T1000 (cell line): ENCODE measurements around the gene RAD18.
A peak's percentile ranks its signal among the peaks of the same experiment; 100 is the strongest.

Source experiments
- DNase-seq: peaks from one replicate; lab custom pipeline; 2025; ENCODE audit warnings: mixed read lengths; lab: John Stamatoyannopoulos, UW

Gene RAD18

GRCh38 chr3:8963137-8963853, at the start of gene RAD18:
Gene RAD18 (minus strand): TSS chr3:8963472. CDS start chr3:8963385, 87 bp downstream.
- DNase-seq = peak; percentile 92

- DNase-seq = no peak
Observed at GRCh38 chr3:9012521-9012920, 49.2 kb upstream of the RAD18 start.

- no peak for DNase-seq
Observed at GRCh38 chr3:9009976-9010545, 46.8 kb upstream of the RAD18 start.

GRCh38 chr3:9008550-9009255, 45.4 kb upstream of the RAD18 start:
- no peak for DNase-seq

GRCh38 chr3:9007928-9008327, 44.7 kb upstream of the RAD18 start:
- DNase-seq = no peak

- no peak for DNase-seq
Observed at GRCh38 chr3:9007213-9007612, 43.9 kb upstream of the RAD18 start.

- no peak for DNase-seq
Observed at GRCh38 chr3:9000041-9000440, 36.8 kb upstream of the RAD18 start.

GRCh38 chr3:8997151-8997550, 33.9 kb upstream of the RAD18 start:
- no peak for DNase-seq

- DNase-seq = no peak
Observed at GRCh38 chr3:8996681-8997121, 33.4 kb upstream of the RAD18 start.

- no peak for DNase-seq
Observed at GRCh38 chr3:8996216-8996615, 32.9 kb upstream of the RAD18 start.

- no peak for DNase-seq
Observed at GRCh38 chr3:8994226-8994625, 31.0 kb upstream of the RAD18 start.

GRCh38 chr3:8993331-8993730, 30.1 kb upstream of the RAD18 start:
- DNase-seq = no peak

GRCh38 chr3:8992854-8993253, 29.6 kb upstream of the RAD18 start:
- no peak for DNase-seq

GRCh38 chr3:8992199-8992598, 28.9 kb upstream of the RAD18 start:
- no peak for DNase-seq

GRCh38 chr3:8990266-8991215, 27.3 kb upstream of the RAD18 start:
- DNase-seq = no peak

- DNase-seq = no peak
Observed at GRCh38 chr3:8988791-8989558, 25.7 kb upstream of the RAD18 start.

GRCh38 chr3:8988384-8988655, 25.0 kb upstream of the RAD18 start:
- DNase-seq = no peak

GRCh38 chr3:8987645-8988383, 24.5 kb upstream of the RAD18 start:
- no peak for DNase-seq

GRCh38 chr3:8987226-8987625, 24.0 kb upstream of the RAD18 start:
- DNase-seq = no peak

- DNase-seq = no peak
Observed at GRCh38 chr3:8986741-8987140, 23.5 kb upstream of the RAD18 start.

GRCh38 chr3:8985876-8986275, 22.6 kb upstream of the RAD18 start:
- no peak for DNase-seq
